Natural killer cell treated with Interleukin-12 subunit alpha and Interleukin-12 subunit beta and Interleukin-15 and Interleukin-18, amount 100 ng/mL, for 72 hours (primary cell): ENCODE measurements around the gene ZFYVE21. TPM values are rescaled to one million over a fixed set of nuclear protein-coding genes. Genes with fewer than 3 reads are reported as not detected.

Experiments
- ATAC-seq, 2 donors: fragments of 150-1000 bp; cut with Tn5 transposase in 1 of 2; sonication (Bioruptor Pico), chemical (Tn5 transposase) in 1 of 2; 2 replicates each; pipeline ENCODE4 v1.10.0; 2021
- DNase-seq: peaks from one replicate; pipeline ENCODE4 v3.0.0; 2022; ENCODE audit warnings: low spot score
- H3K27ac Mint-ChIP-seq, 2 donors: 1 replicate in 1 of 2; 2 replicates in 1 of 2; pipeline ENCODE4 v1.8.0; 2022; ENCODE audit warnings: mixed read lengths in 2 of 2, mild to moderate bottlenecking in 1 of 2, moderate library complexity in 1 of 2
- H3K27me3 Mint-ChIP-seq, 2 donors: 1 replicate in 1 of 2; 2 replicates in 1 of 2; pipeline ENCODE4 v1.8.0; 2022; ENCODE audit warnings: mixed read lengths in 2 of 2
- H3K36me3 Mint-ChIP-seq: one replicate; pipeline ENCODE4 v1.8.0; 2022; ENCODE audit warnings: mixed read lengths
- H3K4me1 Mint-ChIP-seq, 2 donors: 1 replicate in 1 of 2; 2 replicates in 1 of 2; pipeline ENCODE4 v1.8.0; 2022; ENCODE audit warnings: low read depth in 2 of 2, mixed read lengths in 2 of 2, mild to moderate bottlenecking in 1 of 2
- H3K4me3 Mint-ChIP-seq: one replicate; pipeline ENCODE4 v1.8.0; 2022; ENCODE audit warnings: mixed read lengths
- H3K9me3 Mint-ChIP-seq: 2 replicates; pipeline ENCODE4 v1.8.0; 2022; ENCODE audit warnings: mixed read lengths
- total RNA-seq, 2 donors: library from RNA; stranded (reverse); gene quantifications; one replicate each; pipeline ENCODE4 v1.2.3, GENCODE V29; 2022

Gene ZFYVE21
- total RNA-seq, 2 donors from 2014 or later = 13.0 to 22.0 TPM

DNA sequence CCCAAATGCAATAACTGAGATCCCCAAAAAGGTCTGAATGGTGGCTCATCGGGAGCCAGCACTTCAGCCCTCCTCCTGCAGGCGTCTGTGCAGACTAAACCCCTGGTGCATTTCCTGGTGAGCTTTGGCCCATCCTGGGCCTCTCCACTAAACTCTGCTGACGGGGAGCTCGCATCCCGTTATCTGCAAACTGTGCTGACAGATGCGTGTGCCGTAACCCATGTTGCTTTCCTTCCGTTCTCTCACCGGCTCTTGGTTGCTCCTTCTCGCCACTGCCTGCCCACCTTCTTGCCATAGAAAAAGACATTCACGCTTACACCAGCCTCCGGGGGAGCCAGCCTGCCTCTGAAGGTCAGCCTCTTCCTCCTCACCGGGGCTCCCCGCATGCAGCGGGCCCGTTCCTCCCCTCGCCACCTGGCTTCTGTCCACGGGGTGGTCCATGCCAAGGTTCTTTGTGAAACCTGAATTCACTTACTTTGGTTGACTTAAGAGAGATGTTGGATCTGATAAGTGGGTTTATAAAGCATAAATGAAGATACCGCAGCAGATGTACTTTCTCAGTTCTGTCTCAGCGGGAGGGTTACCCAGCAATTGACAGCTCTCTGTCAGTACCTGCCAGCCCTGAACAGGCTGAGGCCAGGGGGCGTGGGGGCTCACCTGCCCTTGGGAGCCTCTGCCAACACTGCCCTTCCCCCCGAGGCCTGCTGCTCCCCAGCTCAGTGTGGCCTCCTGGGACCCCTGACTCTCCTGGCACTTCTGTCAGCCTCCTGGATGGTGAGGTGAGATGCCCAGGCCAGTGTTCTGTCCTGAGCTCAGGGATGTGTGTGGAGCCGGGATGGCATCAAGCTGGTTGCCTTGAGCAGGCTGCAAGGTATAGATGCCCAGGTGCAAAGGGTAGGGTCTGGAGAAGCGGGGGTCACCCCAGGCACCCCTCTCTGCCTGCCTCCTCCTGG is 14.2 kb downstream of the ZFYVE21 start:
- peaks cover 0 to 2% of the 10 kb centered on the region in 2 donors for H3K4me1 Mint-ChIP-seq

DNA sequence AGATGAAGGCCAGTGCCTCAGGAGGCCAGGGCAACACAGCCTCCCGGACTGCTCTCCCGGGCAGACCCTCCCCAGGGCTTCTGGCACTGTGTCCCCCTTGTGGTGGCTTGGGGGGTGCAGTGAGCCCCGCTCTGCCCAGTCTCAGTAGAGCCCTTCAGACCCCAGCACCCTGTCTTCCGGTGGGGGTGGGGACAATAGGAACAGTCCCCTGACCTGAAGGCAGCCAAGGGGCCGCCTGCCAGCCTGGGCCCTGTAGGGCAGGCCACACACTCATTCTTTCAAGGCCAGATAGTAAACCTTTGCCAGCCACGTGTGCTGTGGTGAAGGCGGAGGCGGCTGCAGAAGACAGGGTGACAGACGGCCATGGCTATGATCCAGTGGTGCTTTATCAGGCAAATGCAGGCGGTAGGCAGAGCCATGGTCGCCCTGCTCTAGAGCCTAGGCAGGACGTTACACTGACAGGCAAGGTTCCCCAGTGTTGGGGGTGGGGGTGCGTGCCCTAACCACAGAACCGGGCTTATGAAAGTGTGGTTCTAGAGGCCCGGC is 15.0 kb downstream of the ZFYVE21 start:
- no peaks in the 10 kb centered on the region for H3K27me3 Mint-ChIP-seq
- no peak overlapping the region for H3K4me3 Mint-ChIP-seq
- DNase-seq (no peak), ATAC-seq (peak; percentile 15 to 20)
- no peaks in the 10 kb centered on the region for H3K9me3 Mint-ChIP-seq
- H3K4me1 Mint-ChIP-seq = peaks cover 0 to 2% of the 10 kb centered on the region in 2 donors
- H3K27ac Mint-ChIP-seq = no peak overlapping the region
- H3K36me3 Mint-ChIP-seq = peaks cover 5% of the 10 kb centered on the region

More for the DNA sequence above, 14.2 kb downstream of the ZFYVE21 start:
- no peaks in the 10 kb centered on the region for H3K9me3 Mint-ChIP-seq
- ATAC-seq (peak in 1 of 2 donors; percentile 12), DNase-seq (no peak)
- H3K36me3 Mint-ChIP-seq = peaks cover 5% of the 10 kb centered on the region
- no peak overlapping the region for H3K4me3 Mint-ChIP-seq
- H3K27me3 Mint-ChIP-seq = no peaks in the 10 kb centered on the region
- no peak overlapping the region for H3K27ac Mint-ChIP-seq

DNA sequence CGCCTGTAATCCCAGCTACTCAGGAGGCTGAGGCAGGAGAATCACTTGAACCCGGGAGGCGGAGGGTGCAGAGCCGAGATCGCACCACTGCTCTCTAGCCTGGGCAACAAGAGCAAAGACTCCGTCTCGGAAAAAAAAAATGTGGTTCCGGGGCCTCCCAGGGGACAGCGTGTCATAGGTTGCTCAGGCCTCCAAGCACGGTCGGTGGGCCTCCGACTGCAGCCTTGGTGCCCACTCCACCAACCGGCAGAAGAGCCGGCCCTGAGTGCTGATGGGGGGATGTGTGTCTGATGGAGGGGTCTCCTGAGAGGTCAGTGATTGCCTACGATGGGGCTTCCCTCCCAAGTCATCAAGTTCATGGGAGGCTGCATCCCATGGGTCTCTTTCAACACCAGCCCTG is 15.9 kb downstream of the ZFYVE21 start:
- Mint-ChIP-seq H3K4me1 (peaks cover 0 to 2% of the 10 kb centered on the region in 2 donors), H3K36me3 (peaks cover 5% of the 10 kb centered on the region), H3K9me3 (no peaks in the 10 kb centered on the region), H3K27ac (no peak overlapping the region), H3K4me3 (no peak overlapping the region), H3K27me3 (no peaks in the 10 kb centered on the region)
- DNase-seq (no peak), ATAC-seq (no peak)

DNA sequence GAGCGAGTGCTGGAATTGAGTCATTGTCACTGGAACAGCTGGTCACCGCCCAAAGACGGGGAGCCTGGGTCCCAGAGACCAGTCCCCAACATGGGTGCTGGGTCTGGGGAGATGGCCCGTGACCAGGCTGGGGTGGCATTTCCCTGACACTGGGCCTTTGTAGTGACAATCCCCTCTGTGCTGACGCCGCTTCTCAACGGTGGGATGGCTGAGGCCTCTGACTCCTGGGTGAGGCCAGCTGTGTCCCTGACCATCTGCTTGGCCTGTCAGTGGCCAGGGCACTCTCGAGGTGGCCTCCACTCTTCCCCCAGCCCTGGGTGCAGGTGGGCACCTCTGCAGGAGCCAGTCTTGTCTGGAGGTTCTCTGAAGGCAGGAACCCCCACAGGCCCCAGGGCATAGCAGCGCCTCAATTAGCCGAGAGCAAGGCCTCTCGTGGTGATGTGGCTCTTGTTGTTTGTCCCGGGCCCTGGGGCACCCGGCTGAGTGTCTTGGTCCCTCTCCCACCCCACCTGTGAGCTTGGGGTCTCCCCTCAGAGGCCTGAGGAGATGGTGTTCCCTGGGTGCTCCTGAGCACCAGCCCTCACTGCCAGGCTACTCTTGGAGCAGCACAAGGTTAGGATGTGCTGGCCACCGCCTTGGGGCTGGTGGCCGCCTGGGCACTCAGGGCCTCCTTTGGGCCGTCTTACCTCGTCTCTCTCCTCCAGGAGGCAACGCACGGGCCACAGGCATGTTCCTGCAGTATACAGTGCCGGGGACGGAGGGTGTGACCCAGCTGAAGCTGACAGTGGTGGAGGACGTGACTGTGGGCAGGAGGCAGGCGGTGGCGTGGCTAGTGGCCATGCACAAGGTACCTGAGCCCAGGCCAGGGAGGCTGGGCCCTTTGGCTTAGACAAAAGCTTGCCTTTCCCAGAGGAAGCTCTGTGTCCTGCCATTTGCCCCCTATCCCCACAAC is 16.6 kb downstream of the ZFYVE21 start:
- Mint-ChIP-seq H3K9me3 (no peaks in the 10 kb centered on the region), H3K27ac (no peak overlapping the region), H3K4me3 (no peak overlapping the region), H3K27me3 (no peaks in the 10 kb centered on the region), H3K4me1 (peaks cover 0 to 2% of the 10 kb centered on the region in 2 donors), H3K36me3 (peaks cover 5% of the 10 kb centered on the region)
- peak in 1 of 2 donors; percentile 4 for ATAC-seq
- no peak for DNase-seq

DNA sequence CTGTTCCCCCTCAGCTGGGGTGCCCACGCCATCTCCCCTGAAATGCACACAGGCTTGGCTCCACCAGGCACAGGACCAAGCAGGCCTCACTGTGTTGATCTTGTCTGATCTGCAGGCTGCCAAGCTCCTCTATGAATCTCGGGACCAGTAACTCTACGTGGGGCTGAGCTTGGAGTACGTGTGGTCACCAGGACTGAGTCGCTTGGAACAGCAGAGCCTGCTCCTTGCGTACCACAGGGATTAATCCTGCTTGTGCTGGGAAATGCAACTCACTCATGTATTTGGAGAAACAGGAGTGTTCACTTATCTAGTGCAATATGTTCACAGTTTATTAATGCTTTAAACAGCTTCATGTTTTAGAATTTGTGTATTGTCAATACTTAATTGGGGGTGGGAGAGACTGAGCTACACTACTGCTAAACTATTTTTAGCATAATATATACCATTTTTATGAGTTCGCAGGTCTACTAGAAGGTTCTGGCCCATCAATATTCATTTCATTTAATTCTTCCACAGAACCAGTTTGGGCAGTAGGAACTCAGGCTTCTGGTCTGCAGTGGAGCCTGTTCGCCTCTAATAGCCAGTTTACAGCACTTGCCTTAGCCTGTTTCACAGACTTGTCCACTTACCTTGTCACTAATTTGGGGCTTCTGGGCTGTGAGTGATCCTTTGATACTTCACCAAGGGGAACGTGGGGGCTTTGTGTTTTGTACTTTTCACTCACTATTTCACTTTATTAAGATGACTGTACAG is 17.4 kb downstream of the ZFYVE21 start:
- Mint-ChIP-seq H3K4me1 (peaks cover 0 to 2% of the 10 kb centered on the region in 2 donors), H3K9me3 (no peaks in the 10 kb centered on the region), H3K4me3 (no peak overlapping the region), H3K27ac (no peak overlapping the region), H3K36me3 (peaks cover 5% of the 10 kb centered on the region), H3K27me3 (no peaks in the 10 kb centered on the region)
- ATAC-seq = no peak
- DNase-seq = no peak

DNA sequence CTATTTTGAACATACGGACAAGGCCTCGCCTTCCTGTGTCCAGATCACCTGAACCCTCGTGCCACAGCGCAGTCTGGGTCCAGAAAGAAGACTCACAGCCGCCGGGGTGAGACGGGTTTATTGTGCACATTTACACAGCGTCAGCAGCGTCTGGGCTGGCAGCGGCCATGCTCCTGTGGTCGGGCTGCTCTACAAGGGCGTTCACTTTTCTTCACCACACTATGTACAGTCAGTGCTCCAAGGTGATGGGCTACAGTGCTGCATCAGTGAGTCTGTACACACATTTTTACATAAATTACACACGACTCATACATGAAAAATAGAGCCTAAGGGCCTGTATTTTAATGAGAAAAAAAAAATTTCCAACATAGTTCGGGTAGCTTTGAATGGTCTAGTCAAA is 18.0 kb downstream of the ZFYVE21 start:
- ATAC-seq (no peak), DNase-seq (no peak)
- Mint-ChIP-seq H3K27me3 (no peaks in the 10 kb centered on the region), H3K4me1 (peaks cover 0 to 2% of the 10 kb centered on the region in 2 donors), H3K27ac (no peak overlapping the region), H3K9me3 (no peaks in the 10 kb centered on the region), H3K36me3 (peaks cover 5% of the 10 kb centered on the region), H3K4me3 (no peak overlapping the region)

DNA sequence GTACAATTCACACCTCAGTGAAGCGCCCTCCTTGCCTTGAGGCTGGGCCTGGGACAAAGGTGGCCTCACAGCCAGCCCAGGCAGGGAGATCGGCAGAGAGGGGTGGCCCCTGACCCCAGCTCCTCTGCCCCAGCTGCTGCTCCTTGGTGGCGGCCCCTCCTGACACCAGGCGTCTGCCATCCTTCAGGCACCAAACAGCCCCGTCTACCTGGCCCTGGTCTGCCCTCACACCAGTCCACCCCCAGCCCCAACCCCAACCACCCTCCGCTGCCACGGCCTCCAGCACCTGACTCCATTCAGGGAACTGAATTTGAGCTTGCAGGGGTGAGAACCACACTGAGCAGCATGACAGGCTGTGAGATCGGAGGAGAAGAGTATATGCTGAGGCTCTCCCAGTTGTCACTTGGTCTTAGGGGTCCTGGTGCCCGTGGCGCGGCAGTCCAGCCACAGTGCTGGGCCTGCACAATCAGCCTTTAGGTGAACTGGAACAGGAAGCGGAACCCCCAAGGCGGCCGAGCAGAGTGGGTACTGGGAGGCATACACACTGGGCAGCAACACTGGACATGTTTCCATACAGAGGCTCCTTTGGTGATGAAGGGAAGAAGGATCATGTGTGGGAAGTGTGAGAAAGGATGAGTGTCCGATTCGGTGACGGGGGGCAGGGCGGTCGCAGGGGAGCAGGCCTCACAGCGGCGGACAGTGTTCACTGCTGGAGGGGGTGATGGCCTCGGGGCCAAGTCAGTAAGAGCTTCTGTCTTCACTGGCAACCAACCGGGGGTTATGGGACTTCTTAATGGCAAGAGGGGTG is 18.7 kb downstream of the ZFYVE21 start:
- Mint-ChIP-seq H3K9me3 (no peaks in the 10 kb centered on the region), H3K27ac (no peak overlapping the region)

DNA sequence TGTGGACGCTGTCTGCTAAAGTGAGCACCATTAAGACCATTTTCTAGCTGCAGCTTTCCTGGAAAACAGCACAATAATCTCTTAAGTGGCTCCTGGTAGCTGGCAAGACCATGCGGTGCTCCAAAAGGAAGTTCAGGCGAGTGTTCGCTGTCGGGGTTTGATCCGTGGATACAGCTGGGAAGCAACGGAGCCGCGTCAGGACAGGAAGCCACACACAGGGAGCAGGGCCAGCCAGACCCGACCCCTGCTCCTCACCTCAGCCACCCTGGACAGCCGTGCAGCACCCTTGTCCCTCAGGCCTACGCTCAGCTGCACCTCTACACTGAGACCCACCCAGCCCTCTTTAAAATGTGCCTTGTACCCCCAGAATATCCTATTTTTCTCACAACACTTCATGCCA is 19.4 kb downstream of the ZFYVE21 start:
- Mint-ChIP-seq H3K27ac (no peak overlapping the region), H3K4me3 (no peak overlapping the region), H3K36me3 (no peaks in the 10 kb centered on the region), H3K27me3 (no peaks in the 10 kb centered on the region), H3K9me3 (no peaks in the 10 kb centered on the region), H3K4me1 (peaks cover 0 to 2% of the 10 kb centered on the region in 2 donors)
- DNase-seq (no peak), ATAC-seq (no peak)

More for the DNA sequence above, 18.7 kb downstream of the ZFYVE21 start:
- Mint-ChIP-seq H3K4me3 (no peak overlapping the region), H3K36me3 (peaks cover 5% of the 10 kb centered on the region), H3K27me3 (no peaks in the 10 kb centered on the region), H3K4me1 (peaks cover 0 to 2% of the 10 kb centered on the region in 2 donors)
- DNase-seq (no peak), ATAC-seq (no peak)

DNA sequence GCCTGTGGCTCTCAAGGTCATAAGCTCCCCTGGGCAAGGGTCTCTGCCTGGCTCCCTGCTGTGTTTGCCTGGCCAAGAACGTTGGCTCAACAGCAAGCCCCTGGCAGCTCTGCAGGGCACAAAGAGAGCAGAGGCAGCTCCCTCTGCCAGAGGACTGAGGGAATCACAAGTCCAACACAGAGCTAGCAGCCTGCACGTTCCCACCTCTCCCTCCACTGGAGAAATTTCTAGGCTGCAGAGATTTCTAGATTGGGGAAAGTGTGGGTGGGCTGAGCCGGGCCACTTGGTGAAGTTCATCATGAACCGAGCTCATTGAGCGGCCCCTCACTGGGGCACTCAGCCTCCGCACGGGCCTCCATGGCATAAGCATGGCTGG is 19.8 kb downstream of the ZFYVE21 start:
- Mint-ChIP-seq H3K9me3 (no peaks in the 10 kb centered on the region), H3K36me3 (no peaks in the 10 kb centered on the region), H3K27me3 (no peaks in the 10 kb centered on the region), H3K27ac (no peak overlapping the region), H3K4me3 (no peak overlapping the region), H3K4me1 (peaks cover 0 to 2% of the 10 kb centered on the region in 2 donors)
- ATAC-seq (no peak), DNase-seq (no peak)

DNA sequence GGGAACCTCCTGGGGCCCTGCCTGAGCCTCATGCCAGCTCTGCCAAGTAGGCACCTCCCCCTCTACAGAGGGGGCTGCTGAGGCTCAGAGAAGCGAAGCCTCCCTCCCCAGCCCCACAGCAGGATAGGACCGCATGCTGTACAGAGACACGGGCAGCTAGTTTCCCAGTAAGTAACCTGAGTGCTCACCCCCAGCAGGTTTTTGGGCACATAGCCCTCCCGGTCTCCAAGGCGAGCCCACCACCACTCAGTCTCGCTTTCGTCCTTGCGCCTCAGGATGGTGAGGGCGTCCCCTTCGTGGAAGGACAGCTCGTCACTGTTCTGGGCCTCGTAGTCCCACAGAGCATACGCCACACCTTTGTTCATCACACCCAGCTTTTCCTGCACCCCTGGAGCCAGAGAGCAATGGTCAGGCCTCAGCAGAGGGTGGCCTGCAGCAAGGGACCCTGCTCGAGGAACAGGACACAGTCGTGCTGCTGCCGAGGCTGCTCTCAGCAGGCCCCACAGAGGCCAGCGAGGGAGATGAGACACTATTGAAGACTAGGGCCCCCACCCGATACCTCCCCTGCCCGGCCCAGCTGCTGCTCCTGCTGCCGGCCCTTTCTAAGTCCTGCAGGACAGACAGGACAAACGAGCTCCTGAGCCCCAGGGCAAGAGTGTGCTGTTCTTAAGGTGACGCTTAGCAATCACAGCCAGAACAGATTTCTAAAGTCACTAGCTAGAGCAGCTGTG is 20.4 kb downstream of the ZFYVE21 start:
- no peak overlapping the region for H3K27ac Mint-ChIP-seq

DNA sequence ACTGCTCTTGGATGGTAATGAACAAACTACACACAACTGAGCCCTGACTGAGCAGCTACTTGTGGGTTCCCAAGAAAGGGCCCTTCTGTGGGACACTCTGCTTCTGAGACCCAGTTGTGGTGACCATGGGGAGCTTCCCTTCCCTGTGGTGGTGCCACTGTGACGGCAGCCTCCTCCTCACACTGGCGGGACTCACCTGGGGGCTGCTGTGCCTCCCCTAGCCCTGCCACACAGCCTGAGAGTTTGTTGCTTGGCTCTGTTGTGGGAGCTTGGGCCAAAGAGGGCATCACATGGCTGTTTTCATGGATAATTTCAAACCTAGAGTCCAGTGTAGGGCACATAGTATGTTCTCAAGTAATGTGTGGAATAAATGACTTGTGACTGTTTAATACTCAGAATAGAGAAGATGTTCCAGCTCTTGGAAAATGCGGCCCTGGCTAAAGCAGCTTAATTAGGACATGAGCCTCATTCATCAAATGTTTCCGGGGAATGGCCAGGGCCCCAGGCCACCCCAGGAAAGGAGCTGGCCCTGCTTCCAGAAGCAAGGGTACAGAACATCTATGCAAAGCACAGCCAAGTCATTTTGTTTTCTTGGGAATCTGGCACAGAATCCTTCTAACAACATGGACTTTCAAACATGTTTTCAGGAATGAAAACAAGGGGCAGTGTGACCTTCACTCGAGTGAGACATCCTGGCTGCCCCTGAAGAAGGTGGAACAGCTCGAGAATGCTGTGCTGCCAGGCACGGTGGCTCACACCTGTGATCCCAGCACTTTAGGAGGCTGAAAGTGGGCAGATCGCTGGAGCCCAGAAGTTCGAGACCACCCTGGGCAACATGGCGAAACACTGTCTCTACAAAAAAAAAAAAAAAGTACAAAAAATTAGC is 21.2 kb downstream of the ZFYVE21 start:
- H3K36me3 Mint-ChIP-seq = no peaks in the 10 kb centered on the region

More for the DNA sequence above, 20.4 kb downstream of the ZFYVE21 start:
- DNase-seq (no peak), ATAC-seq (no peak)
- H3K4me3 Mint-ChIP-seq = no peak overlapping the region
- H3K36me3 Mint-ChIP-seq = no peaks in the 10 kb centered on the region
- peaks cover 0 to 2% of the 10 kb centered on the region in 2 donors for H3K4me1 Mint-ChIP-seq
- no peaks in the 10 kb centered on the region for H3K9me3 Mint-ChIP-seq
- H3K27me3 Mint-ChIP-seq = no peaks in the 10 kb centered on the region

More for the DNA sequence above, 21.2 kb downstream of the ZFYVE21 start:
- no peak for ATAC-seq
- Mint-ChIP-seq H3K4me1 (peaks cover 0 to 2% of the 10 kb centered on the region in 2 donors), H3K27me3 (no peaks in the 10 kb centered on the region), H3K4me3 (no peak overlapping the region), H3K27ac (no peak overlapping the region), H3K9me3 (no peaks in the 10 kb centered on the region)
- DNase-seq = no peak
